RPMI7951 (cell line): ENCODE data around the gene TNFAIP8L3. TPM values are rescaled to one million over a fixed set of nuclear protein-coding genes. Genes with fewer than 3 reads are reported as not detected.
A peak's percentile ranks its signal among the peaks of the same experiment; 100 is the strongest.
"Not testable (repeated sequence)": the region's sequence is repeated elsewhere in the genome, so short reads cannot be mapped to it uniquely, and the experiment has no call there.

Experiments
- DNase-seq: peaks from one replicate; pipeline ENCODE4 v3.0.0-alpha.2; 2012; ENCODE audit warnings: low read depth
- total RNA-seq: library from RNA; depleted of rRNA; stranded (reverse); fragments of >200 nt; shearing (Covaris generic); gene quantifications from 2 replicates; pipeline ENCODE4 v1.2.3, GENCODE V29; 2014

The TNFAIP8L3 gene
- total RNA-seq, 1 experiment from 2014 or later, result 0.48 TPM

DNA sequence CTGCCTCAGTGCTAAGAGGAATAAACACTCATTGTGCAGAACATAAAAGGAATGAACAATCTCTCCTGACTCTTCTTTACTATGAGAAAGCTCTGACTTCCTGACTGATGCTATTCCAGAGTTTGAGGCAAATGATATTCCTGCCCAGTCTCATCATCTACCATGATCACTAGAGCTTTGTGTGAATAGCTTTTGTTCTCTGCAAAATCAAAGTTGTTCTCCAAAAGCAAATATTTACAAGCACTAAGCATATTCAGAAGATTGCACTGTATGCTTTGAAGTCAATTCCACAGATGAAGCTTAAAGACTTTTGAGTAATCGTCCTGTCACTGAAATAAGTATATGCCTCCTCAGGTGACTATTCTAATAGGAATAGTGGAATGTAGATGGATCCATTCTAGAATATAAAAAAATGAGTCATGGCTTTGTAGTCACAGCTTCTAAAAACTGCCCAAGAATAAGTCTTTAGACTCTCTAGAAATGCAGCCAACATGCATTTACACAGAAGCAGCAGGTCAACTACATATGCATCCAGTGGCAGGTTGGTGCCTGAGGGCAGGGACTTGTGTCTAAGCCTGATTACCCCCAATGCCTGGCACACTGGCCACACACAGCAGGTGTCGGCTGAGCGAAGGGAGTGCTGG is 34.6 kb downstream of the TNFAIP8L3 start:
- no peak for DNase-seq

DNA sequence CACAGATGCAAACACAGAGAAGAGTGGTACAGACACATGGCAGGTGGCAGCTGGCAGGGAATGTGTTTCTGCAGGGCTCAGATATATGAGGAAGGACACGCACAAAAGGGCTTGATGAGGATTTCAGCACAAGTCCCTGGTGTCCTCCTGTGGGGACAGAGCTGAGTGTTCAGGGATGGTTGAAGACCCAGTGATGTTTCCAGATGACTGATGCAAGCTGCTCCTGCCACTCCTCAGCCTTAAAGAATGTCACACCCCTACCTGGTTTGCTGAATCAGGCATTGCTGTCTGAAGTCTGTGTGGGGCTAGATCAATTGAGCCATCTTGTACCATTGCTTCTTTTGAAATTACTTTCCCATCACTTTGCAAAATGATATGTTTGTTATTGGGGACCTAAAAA is 40.2 kb downstream of the TNFAIP8L3 start:
- no peak for DNase-seq

DNA sequence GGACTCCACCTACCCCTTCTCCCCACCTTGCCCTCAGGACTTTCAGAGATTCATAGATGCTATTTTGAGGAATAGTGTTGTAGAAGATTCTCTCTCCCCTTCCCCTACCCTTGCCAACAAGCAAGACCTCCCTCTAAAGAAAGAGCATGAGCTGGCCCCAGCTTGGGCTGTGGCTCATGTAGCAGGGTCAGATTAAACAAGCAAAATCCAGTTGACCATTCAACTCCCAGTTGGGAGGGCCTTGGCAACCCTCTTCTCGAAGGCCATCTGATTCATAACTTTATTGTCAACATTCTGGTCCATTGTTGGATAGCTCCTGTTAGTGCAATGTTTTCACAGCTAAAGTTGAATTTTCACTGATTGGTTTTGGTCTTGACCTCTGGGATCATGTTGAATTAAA is 41.1 kb downstream of the TNFAIP8L3 start:
- DNase-seq, result no peak

GRCh38 chr15:51051776-51052175 is 42.9 kb downstream of the TNFAIP8L3 start:
- DNase-seq, result peak; percentile 91

GRCh38 chr15:51049081-51049480 is 45.6 kb downstream of the TNFAIP8L3 start:
- DNase-seq, result no peak

GRCh38 chr15:51048308-51048707 is 46.4 kb downstream of the TNFAIP8L3 start:
- no peak for DNase-seq

- DNase-seq, result peak; percentile 22
Observed at GRCh38 chr15:51046799-51047449, 47.8 kb downstream of the TNFAIP8L3 start.

GRCh38 chr15:51046016-51046415 is 48.7 kb downstream of the TNFAIP8L3 start:
- DNase-seq, result no peak

DNA sequence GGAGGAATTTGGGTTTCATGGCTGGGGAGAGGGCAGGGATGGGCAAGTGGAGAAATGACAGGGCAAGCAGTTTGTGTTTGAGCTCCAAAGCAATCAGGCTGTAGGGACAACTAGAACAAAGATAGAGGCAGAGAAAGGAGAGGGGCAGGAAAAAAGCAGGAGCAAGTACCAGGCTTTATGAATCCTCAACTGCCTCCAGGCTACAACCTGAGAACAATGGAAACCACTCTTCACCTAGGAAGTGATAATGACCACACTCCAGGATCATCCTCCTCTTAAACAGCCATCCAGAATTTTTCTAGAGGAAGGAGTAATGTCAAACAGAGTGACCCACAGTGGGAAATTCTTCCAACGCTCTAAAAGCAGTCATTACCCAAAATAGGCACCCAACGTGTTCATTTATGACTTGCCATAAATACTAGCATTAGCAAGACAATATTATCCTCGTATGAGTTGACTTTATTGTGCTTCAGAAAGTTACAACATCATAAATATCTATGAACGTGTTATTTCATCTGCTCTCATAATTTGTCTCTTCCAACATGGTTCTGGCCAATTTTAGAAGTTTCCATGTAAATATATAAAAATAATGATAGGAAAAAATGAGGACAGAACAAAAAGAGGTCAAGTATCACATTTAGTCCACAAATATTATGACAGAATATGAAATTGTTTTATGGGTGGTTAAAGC is 50.5 kb downstream of the TNFAIP8L3 start:
- DNase-seq, result no peak

DNA sequence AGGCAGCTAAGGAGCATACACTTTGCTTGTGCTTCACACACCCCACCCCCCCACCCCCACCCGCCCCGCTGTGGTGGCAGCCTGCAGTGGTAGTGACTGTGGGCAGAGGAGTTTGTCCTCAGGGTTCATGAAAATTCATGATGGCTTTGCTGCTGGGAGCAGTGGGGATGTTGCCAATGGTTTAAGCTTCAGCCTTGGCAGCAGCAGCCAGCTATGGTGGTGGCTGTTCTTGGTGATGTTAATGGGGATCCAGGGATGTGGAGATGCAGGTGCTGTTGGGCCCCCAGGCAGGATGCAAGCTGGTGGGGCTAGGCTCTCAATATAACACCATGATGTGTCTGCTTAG is 55.8 kb downstream of the TNFAIP8L3 start:
- no peak for DNase-seq

DNA sequence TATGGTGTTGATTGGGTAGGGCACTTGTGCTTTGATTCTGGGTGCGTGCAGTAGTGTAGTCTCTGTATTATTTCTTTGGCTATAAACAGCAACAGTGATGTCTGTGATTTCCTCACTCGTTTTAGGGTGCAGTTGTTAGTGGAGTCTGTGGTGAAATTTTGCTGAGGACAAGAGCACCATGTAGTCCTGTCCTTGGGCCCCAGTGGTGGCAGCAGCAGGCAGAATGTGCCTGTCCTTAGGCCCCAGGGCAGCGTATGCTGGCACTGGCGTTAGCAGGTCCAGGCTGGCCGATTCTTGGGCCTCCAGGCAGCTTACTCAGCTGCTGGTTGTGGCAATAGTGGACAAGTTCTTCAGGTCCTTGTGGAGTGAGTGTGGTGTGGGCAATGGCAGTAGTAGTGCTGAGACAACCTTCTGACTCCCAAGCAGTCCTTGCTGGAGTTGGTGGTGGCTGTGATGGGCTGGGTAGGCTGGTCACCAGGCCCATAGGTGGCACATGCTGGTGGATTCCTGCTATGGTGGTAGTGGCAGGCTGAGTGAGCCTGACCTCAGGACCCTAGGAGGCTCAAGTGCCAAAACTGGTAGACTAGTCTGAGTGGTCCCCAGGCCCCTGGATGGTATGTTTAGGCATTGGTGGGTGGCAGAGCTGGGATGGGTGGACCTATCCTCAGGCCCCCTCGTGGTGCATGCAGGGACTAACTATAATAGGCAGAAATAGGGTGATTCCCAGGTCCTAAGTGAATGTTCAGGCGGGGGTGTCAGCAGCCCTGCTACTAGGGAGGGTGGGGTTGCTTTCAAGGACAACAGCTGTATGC is 56.3 kb downstream of the TNFAIP8L3 start:
- DNase-seq, result no peak

DNA sequence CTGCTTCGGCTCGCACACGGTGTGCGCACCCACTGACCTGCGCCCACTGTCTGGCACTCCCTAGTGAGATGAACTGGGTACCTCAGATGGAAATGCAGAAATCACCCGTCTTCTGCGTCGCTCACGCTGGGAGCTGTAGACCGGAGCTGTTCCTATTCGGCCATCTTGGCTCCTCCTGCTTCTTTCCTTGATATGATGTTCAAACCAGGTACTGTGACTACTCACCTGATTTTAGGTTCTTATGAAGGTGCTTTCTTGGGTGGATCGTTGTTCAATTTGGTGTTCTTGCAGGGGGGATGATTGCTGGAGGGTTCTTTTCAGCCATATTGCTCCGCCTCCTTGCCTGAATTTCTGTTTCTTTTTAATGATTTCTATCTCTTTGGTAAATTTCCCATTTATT is 57.2 kb downstream of the TNFAIP8L3 start:
- not testable (repeated sequence) for DNase-seq

DNA sequence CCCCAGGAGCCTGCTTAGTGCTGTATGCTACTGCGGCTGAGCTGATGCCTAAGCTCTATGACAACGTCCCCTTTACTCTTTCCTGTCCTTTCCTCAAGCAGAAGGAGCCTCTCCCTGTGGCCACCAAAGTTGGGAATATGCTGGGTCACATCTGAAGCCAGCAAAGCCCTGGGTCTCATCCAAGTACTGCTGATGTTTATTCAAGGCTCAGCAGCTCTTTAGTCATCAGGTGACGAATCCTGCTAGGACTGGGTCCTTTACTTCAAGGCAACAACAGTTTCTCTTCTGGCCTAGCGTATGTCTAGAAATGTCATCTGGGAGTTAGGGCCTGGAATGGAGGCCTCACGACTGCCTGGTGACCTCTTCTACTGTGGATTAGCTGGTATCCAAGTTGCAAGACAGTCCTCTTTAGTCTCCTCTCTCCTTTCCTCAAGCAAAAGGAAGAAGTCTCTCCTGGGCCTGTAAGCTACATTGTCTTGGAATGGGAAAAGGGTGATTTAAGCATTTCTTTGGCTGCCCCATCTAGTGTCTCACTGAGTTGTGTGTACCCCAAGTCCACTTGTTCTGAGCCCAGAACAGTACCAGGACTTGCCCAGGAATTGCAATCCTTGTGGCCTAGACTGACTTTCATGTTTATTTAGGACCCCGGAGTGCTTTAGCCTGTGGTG is 63.9 kb downstream of the TNFAIP8L3 start:
- peak; percentile 86 for DNase-seq

- no peak for DNase-seq
Observed at GRCh38 chr15:51025454-51025846, 69.3 kb downstream of the TNFAIP8L3 start.

GRCh38 chr15:51024735-51025453 is 69.8 kb downstream of the TNFAIP8L3 start:
- no peak for DNase-seq

- no peak for DNase-seq
Observed at GRCh38 chr15:51023499-51023898, 71.2 kb downstream of the TNFAIP8L3 start.

DNA sequence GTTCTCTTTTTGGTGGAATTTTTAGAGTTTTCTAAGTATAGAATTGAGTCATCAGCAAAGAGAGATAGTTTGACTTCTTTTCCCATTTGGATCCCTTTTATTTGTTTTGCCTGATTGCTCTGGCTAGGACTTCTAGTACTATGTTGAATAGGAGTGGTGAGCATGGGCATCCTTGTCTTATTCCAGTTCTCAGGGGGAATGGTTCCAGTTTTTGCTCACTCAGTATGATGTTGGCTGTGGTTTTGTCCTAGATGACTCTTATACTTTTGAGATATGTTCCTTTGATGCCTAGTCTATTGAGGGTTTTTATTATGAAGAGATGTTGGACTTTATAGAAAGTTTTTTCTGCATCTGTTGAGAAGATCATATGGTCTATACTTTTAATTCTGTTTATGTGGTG is 72.5 kb downstream of the TNFAIP8L3 start:
- DNase-seq, result no peak

DNA sequence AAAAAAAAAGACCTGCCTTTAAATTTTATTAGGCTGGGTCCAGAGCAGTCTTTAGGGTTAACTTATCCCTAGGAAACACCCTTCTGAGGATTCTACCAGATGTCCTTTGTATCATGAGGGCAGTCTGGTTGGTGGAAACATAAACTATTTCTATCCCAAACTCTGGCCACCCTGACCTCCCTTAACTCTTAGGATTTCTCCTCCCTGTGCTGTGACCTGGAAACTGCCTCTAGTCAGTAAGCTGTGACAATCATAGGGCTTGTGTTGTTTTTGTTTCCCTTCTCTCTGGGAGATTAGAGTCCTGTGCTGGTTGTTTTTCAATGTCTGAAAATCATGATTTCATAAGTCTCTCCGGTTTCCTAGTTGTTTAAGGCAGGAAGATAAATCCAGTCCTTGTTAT is 78.1 kb downstream of the TNFAIP8L3 start:
- DNase-seq, result no peak

DNA sequence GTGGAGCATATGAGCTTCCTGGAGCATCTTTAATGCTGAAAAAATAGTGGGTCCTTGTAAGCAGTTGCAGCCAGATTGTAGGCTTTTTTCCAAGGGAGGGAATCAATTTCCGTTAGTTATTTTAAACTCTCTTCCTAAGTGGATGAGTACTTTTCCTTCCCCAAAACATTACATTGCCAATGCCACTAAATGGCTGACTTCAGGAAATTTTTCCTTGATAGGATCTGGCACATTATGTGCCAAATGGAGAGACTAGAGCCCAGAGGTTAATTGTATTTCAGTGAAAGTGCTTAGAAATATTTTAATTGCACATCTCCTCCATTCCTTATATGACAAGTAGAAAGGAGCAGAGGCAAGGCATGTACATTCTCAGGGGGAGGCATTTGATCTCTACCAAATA is 83.5 kb downstream of the TNFAIP8L3 start:
- DNase-seq, result no peak

DNA sequence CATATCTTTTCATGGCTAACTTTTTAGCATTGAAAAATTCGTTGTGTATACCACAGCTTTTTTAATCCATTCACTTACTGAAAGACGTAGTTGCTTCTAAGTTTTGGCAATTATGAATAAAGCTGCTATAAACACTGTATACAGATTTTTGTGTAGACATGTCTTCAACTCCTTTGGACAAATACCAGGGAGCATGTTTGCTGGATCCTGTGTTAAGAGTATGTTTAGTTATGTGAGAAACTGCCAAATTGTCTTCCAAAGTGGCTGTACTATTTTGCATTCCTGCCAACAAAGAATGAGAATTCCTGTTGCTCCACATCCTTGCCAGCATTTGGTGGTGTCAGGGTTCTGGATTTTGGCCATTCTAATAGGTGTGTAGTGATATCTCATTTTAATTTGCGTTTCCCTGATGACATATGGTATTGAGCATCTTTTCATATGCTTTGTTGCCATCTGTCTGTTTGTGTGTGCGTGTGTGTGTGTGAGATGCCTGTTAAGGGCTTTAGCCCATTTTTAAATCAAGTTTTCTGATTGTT is 87.5 kb downstream of the TNFAIP8L3 start:
- DNase-seq, result no peak
